Effector memory CD8-positive, alpha-beta T cell (primary cell): Measurements from ENCODE around the gene SERF2.

ENCODE experiments used
- ATAC-seq: fragments of 150-1000 bp; cut with Tn5 transposase; replicated peaks from 2 replicates; pipeline ENCODE4 v1.10.0; 2021; ENCODE audit warnings: mild to moderate bottlenecking, moderate library complexity
- DNase-seq, 3 experiments: peaks; one replicate each; pipeline ENCODE4 v3.0.0; 2021
- H3K27ac Mint-ChIP-seq, 2 donors: one replicate each; pipeline ENCODE4 v1.8.0; 2022; ENCODE audit warnings: mild to moderate bottlenecking in 2 of 2, mixed read lengths in 2 of 2, moderate library complexity in 2 of 2
- H3K27me3 Mint-ChIP-seq, 2 donors: one replicate each; pipeline ENCODE4 v1.8.0; 2022; ENCODE audit warnings: mixed read lengths in 2 of 2
- H3K36me3 Mint-ChIP-seq: one replicate; pipeline ENCODE4 v1.8.0; 2022; ENCODE audit warnings: mild to moderate bottlenecking, moderate library complexity, mixed read lengths; ENCODE audit not compliant: insufficient read depth
- H3K4me1 Mint-ChIP-seq, 2 donors: one replicate each; pipeline ENCODE4 v1.8.0; 2022; ENCODE audit warnings: low read depth in 2 of 2, mixed read lengths in 2 of 2
- H3K4me3 Mint-ChIP-seq, 2 donors: one replicate each; pipeline ENCODE4 v1.8.0; 2022; ENCODE audit warnings: mild to moderate bottlenecking in 2 of 2, mixed read lengths in 2 of 2, moderate library complexity in 2 of 2
- H3K9me3 Mint-ChIP-seq, 2 donors: one replicate each; pipeline ENCODE4 v1.8.0; 2022; ENCODE audit warnings: mixed read lengths in 2 of 2

The SERF2 gene

DNA sequence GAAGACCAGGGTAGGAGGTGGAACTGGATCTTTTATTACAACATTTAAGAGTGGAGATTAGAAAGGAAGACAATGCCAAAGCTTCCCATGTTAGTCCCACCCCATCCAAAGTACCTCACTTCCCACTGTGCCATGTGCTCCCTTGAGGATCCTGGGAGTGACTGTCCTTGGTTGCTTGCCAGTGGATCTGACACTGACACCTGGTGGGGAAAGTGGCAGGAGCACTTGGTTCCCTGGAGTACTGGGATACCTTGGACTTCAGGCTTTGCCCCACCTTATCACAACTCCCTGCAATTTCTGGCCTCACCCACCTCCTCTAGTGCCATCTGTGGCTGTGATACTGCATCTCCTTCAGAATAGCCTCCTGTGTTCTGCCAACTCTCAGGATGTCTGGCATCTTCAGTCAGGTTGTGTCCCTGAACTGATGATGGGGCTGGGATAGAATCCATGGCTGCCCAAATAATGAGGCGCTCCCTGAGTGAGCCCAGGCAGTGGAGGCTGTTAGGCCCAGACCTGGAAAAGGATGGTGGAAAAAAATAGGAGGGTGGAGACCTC is 16.6 kb upstream of the SERF2 start:
- H3K27me3 Mint-ChIP-seq, result no peaks in the 10 kb centered on the region
- no peak for ATAC-seq
- peaks cover 64% of the 10 kb centered on the region for H3K36me3 Mint-ChIP-seq
- H3K9me3 Mint-ChIP-seq, result no peaks in the 10 kb centered on the region
- peak overlapping the region; percentile 94 to 97 for H3K4me3 Mint-ChIP-seq
- DNase-seq, result no peak
- peak overlapping the region in 1 of 2 donors; percentile 93 for H3K27ac Mint-ChIP-seq
- peaks cover 10 to 19% of the 10 kb centered on the region in 2 donors for H3K4me1 Mint-ChIP-seq

DNA sequence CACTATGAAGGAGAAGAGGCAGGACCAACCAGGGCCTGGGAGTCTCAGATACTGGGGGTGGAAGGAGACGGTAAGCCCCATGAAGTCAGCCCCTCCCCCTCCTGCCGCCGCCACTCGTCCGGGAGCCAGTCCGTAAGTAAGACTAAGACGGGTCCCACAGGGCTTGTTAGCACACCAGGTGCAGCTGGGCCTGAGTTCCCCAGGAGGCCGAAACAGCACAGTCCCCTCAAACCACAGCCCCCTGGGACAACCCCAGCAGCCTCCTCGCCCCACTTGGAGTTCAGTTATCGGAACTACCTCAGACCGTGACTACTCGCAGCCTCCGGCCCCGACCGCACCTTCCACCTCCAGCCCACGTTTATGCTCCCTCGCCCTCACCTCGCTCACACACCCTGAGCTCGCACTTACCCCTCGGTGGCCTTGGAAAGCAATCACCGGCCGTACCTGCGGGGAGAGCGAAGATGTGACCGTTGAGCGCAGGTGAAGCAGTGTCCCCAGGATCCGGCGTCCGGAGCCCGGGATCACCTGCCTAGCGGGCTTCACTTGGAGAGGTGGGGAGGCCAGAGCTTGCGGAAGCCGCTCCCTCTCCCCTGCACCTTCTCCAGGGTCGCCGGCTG is 15.9 kb upstream of the SERF2 start:
- ATAC-seq (peak; percentile 5), DNase-seq (peak in 2 of 3 experiments; percentile 17)
- H3K36me3 Mint-ChIP-seq, result peaks cover 56% of the 10 kb centered on the region
- no peaks in the 10 kb centered on the region for H3K9me3 Mint-ChIP-seq
- peaks cover 10 to 19% of the 10 kb centered on the region in 2 donors for H3K4me1 Mint-ChIP-seq
- peak overlapping the region; percentile 94 to 97 for H3K4me3 Mint-ChIP-seq
- no peaks in the 10 kb centered on the region for H3K27me3 Mint-ChIP-seq
- H3K27ac Mint-ChIP-seq, result peak overlapping the region in 1 of 2 donors; percentile 93

DNA sequence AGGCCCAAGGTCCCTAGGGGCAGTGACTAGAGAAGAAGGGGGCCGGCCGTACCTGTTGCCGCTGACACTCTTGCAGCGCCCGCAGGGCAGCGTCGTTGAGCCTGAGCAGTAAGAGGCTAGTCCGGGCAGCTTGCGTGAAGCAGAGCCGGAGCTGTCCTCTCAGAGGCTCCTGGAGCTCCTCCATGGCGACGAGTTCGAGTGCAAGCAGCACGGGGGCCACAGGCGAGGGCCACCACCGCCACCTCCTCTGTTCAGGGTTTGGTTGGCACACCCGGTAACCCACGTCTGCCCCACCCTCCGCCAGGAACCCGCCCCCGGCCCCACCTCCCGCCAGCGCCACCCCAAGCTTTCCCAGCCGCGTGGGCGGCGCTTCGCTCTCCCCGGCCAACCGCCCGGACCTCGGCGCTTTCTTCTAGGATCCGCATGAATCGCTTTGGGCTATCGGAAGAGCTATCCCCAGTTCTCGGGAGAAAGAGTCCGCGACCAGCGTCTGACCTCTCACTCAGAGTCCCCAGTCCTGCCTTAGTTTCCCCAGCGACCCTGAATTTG is 15.3 kb upstream of the SERF2 start, which contains the start of gene ELL3:
TSS of gene ELL3 (minus strand) at position 249 of the 549 bp plus-strand sequence. CDS start at position 184, 65 bp downstream.
- Mint-ChIP-seq H3K4me3 (peak within 1 kb of the TSS; percentile 94 to 97), H3K4me1 (peaks cover 10 to 19% of the 10 kb centered on the region in 2 donors), H3K9me3 (no peaks in the 10 kb centered on the region), H3K36me3 (peaks cover 51% of the 10 kb centered on the region), H3K27me3 (no peaks in the 10 kb centered on the region), H3K27ac (peak within 1 kb of the TSS; percentile 90 to 93)
- DNase-seq (peak in 2 of 3 experiments; percentile 60 to 62), ATAC-seq (peak; percentile 77)

DNA sequence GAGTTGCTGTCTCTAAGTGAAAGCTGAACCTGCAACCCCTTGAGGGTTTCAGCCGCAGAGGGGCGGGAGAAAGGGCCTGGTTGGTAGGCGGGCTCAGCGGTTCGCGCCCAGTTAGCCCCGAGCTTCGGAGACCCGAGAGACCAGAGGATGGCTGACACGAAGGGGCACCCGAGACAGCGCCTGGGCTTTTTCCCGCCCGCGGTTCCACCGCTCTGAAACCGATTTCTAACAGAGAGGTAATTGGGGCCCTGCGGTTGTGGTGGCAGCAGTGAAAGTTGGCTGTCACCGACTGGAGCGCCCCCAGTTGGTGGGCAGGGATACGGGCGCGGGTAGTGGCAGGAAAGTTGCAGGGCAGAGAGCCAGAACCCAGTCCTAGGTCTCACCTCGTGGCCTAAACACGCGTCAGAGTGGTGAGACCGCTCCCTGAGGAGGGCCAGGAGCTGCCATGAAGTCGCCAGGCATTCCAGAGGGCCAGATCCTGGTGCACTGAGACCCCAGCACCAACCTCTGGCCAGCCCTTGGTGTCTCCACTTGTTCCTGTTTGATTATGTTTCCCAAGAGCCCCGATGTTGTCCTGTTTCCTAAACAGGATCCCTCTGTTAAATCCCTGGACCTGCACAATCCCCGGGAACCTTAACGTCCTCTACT is 14.7 kb upstream of the SERF2 start:
- DNase-seq (peak; percentile 83 to 85 (median 85)), ATAC-seq (peak; percentile 78)
- Mint-ChIP-seq H3K36me3 (peaks cover 45% of the 10 kb centered on the region), H3K27ac (peak overlapping the region; percentile 90 to 93), H3K27me3 (no peaks in the 10 kb centered on the region), H3K4me3 (peak overlapping the region; percentile 94 to 97), H3K9me3 (no peaks in the 10 kb centered on the region), H3K4me1 (peaks cover 10 to 19% of the 10 kb centered on the region in 2 donors)

DNA sequence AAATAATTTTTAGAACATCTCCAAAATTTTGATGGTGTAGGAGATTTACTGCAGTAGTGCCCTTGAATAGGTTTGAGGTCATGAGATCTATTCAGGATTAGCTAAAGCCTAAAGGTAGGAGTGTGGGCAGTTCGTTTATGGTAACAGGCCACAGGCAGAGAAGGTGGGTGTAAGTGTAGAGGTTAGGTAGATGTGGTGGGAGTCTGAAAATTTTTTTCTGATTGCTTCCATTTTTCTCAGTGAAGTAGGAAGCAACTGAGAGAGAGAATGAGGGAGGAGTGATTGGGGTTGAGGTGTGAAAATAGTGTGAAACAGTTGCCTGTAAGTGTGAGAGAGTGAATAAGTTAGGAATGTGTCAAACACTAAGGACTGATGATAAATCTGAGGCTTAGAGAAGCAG is 13.1 kb upstream of the SERF2 start:
- ATAC-seq (no peak), DNase-seq (no peak)
- Mint-ChIP-seq H3K27ac (no peak overlapping the region), H3K9me3 (no peaks in the 10 kb centered on the region), H3K4me1 (peaks cover 10 to 19% of the 10 kb centered on the region in 2 donors), H3K4me3 (no peak overlapping the region), H3K36me3 (peaks cover 31% of the 10 kb centered on the region), H3K27me3 (no peaks in the 10 kb centered on the region)

DNA sequence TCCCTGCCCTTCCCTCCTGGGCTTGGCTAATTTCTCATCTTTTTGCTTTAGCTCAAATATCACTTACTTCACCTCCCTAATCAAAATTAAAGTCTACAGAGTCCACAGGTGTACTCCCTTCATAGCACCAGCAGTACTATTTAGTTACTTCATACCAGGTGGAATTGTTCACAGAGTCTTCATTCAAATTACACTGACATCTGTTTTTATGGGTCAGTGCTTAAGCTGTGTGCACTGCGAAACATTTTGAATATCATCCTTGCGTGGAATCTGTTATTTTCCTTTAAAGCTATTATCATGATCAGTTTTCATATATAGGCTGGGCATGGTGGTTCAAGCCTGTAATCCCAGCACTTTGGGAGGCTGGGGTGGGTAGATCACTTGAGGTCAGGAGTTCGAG is 2.7 kb upstream of the SERF2 start:
- Mint-ChIP-seq H3K36me3 (peaks cover 26% of the 10 kb centered on the region), H3K27me3 (no peaks in the 10 kb centered on the region), H3K4me1 (peaks cover 15 to 28% of the 10 kb centered on the region in 2 donors), H3K27ac (peak overlapping the region; percentile 22 to 26), H3K4me3 (peak overlapping the region in 1 of 2 donors; percentile 42), H3K9me3 (no peaks in the 10 kb centered on the region)
- DNase-seq, result no peak
- ATAC-seq, result no peak

DNA sequence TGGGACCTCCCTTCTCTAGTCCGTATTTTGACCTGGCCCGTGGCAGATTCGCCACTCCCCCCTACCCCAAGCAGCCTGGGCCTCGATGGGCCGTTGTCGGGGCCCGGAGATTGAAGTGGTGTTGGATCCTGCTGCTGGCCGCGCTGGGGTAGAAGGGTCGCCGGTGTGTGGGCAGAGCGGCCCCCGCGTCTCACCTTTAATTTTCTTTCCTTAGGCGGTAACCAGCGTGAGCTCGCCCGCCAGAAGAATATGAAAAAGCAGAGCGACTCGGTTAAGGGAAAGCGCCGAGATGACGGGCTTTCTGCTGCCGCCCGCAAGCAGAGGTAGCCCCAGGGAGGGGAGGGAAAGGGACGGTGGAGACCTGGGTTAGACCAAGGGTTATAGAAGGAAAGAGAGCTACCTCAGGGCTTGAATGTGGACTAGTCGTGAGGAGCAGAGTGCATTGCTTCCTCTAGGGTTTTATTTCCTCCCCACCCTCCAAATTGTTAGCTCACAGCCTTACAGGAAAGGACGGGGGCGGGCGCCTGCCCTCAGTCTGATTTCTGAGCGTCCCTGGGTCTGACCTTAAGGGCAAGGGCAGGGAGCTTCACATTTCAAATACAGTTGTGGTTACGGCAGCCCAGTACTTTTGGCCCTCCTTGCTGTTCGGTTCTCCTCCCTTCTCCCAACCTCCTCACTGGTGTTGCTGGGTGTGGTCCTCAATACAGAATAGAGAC is 799 bp downstream of the SERF2 start:
- Mint-ChIP-seq H3K4me3 (peak overlapping the region; percentile 95 to 97), H3K9me3 (no peaks in the 10 kb centered on the region), H3K4me1 (peaks cover 31 to 55% of the 10 kb centered on the region in 2 donors), H3K27ac (peak overlapping the region; percentile 97 to 98), H3K36me3 (peaks cover 47% of the 10 kb centered on the region), H3K27me3 (no peaks in the 10 kb centered on the region)
- no peak for ATAC-seq
- no peak for DNase-seq

DNA sequence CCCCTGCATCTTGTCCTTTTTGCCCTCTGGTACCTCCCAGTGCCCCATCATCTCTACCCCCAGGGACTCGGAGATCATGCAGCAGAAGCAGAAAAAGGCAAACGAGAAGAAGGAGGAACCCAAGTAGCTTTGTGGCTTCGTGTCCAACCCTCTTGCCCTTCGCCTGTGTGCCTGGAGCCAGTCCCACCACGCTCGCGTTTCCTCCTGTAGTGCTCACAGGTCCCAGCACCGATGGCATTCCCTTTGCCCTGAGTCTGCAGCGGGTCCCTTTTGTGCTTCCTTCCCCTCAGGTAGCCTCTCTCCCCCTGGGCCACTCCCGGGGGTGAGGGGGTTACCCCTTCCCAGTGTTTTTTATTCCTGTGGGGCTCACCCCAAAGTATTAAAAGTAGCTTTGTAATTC is 1.5 kb downstream of the SERF2 start:
- peaks cover 47% of the 10 kb centered on the region for H3K36me3 Mint-ChIP-seq
- H3K27ac Mint-ChIP-seq, result peak overlapping the region; percentile 97 to 98
- ATAC-seq, result no peak
- no peaks in the 10 kb centered on the region for H3K9me3 Mint-ChIP-seq
- no peaks in the 10 kb centered on the region for H3K27me3 Mint-ChIP-seq
- peak overlapping the region; percentile 95 to 97 for H3K4me3 Mint-ChIP-seq
- H3K4me1 Mint-ChIP-seq, result peaks cover 34 to 60% of the 10 kb centered on the region in 2 donors
- no peak for DNase-seq

DNA sequence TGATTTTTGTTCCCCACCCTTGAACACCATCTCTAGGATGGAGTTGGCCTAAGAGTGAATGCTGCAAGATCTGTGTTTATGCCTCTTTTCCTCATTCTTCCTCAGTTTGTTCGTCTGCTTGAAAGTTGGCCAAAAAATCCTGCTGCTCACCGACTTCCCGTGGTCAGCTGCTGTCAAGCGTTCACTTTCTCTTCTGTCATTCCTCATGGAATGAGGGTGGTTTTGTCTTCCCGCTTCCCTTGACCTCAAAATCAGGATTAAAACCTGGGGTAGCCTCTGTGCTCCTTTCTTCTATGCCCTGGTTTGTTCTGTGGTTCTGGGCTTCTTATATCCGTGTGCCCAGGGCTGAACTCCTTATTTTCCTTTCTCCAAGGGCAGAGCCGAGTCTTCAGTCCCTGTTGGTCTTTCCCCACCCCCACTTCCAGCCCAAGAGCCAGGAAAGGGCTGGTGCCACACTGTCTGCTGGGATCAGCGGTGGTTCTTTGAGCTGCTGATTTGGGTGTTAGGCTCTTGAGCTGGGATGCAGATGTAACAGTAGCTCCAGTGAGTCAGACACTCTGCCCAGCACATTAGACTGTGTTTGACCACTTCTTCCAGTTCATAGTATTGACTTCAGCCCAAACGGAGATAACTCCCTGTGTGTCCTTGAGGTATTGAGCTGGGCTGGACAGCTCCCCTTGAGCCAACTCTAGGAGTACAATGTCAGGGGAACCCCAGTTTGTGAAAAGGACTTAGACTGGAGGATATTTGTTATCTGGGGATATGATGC is 2.3 kb downstream of the SERF2 start:
- Mint-ChIP-seq H3K36me3 (peaks cover 52% of the 10 kb centered on the region), H3K4me1 (peaks cover 39 to 58% of the 10 kb centered on the region in 2 donors), H3K9me3 (no peaks in the 10 kb centered on the region), H3K4me3 (peak overlapping the region; percentile 95 to 97), H3K27ac (peak overlapping the region; percentile 97 to 98), H3K27me3 (no peaks in the 10 kb centered on the region)
- DNase-seq (no peak), ATAC-seq (no peak)

DNA sequence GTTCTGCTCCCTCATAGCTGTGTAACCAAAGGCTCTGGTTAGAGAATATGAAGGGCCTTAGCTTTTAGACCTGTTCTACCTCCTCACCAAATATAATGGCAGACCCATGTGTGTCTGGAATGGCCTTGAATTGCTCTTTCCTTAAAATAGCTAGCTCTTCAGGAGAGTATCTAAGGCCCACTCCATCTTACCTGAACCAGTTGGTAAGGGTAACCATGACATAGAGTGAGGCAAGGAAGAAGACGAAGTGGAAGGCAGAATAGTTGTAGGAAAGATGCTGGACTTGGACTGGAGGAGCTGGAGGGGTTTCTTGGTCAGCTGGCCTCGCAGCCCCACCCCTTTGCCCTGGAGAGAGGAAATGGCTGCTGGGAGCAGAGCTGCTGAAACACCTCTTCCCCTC is 3.1 kb downstream of the SERF2 start:
- DNase-seq (no peak), ATAC-seq (no peak)
- Mint-ChIP-seq H3K4me1 (peaks cover 45 to 60% of the 10 kb centered on the region in 2 donors), H3K27ac (peak overlapping the region; percentile 97 to 98), H3K4me3 (no peak overlapping the region), H3K36me3 (peaks cover 59% of the 10 kb centered on the region), H3K9me3 (no peaks in the 10 kb centered on the region), H3K27me3 (no peaks in the 10 kb centered on the region)

DNA sequence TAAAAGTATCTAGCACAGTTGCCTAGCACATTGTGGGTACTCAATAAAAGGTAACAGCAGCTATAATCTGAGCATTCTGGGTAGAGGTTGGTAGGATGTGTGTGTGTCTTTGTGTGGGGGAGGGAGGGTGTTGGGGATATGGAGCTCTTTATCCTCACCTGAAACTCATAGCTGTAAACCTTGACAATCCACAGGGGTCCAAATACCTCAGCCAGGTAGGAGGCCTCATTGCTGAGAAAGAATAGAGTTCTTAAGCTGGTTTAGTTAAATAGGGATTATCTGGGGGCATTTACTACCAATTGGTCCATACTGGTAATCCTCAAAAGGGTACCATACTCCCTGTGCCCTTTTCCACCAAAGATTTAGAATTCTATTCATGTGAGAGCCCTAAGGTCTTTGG is 3.9 kb downstream of the SERF2 start:
- H3K9me3 Mint-ChIP-seq, result no peaks in the 10 kb centered on the region
- ATAC-seq (no peak), DNase-seq (no peak)
- H3K36me3 Mint-ChIP-seq, result peaks cover 67% of the 10 kb centered on the region
- H3K4me3 Mint-ChIP-seq, result no peak overlapping the region
- no peaks in the 10 kb centered on the region for H3K27me3 Mint-ChIP-seq
- H3K4me1 Mint-ChIP-seq, result peaks cover 52 to 67% of the 10 kb centered on the region in 2 donors
- H3K27ac Mint-ChIP-seq, result peak overlapping the region; percentile 61 to 97

DNA sequence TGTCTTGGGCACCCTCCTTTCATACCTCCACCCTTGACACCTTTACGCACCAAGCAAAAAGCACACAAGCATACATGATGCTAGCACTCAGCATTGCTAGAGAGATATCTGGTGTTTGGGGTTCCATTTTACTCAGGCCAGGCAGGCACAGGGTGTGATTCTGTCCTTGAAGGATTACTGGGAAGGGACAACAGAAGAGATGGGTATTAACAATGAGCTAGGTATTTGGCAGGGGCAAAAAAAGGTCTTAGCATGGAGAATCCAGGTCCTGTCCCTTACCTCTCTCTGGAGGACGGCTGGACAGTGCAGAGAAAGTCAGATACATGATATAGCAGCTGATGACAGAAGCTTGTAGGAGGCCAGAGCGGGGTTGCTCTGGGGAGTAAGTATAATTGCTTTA is 4.4 kb downstream of the SERF2 start:
- Mint-ChIP-seq H3K9me3 (no peaks in the 10 kb centered on the region), H3K27ac (peak overlapping the region; percentile 61 to 97), H3K4me3 (no peak overlapping the region), H3K4me1 (peaks cover 56 to 68% of the 10 kb centered on the region in 2 donors), H3K27me3 (no peaks in the 10 kb centered on the region), H3K36me3 (peaks cover 69% of the 10 kb centered on the region)
- ATAC-seq (no peak), DNase-seq (no peak)
